HCT116 (cell line): ENCODE data around the gene EIF2B4.

Source experiments
- ATF3 ChIP-seq: IDR thresholded peaks from 2 replicates; pipeline ENCODE4 v1.6.1; 2012
- CTCF ChIP-seq, 3 experiments: fragments of 200-600 bp in 1 of 3; sonication (generic) in 1 of 3; IDR thresholded peaks in 2 of 3; conservative IDR thresholded peaks in 1 of 3; 2 replicates each; pipeline ENCODE4 v1.5.1; 2012 to 2017; ENCODE audit warnings: low read depth in 2 of 3, low read length in 2 of 3, antibody characterized with exemption in 1 of 3, borderline replicate concordance in 1 of 3, control low read depth in 1 of 3, mild to moderate bottlenecking in 1 of 3, mixed read lengths in 1 of 3, mixed run types in 1 of 3, moderate library complexity in 1 of 3; ENCODE audit not compliant: insufficient read depth in 1 of 3
- EGR1 ChIP-seq: IDR thresholded peaks from 2 replicates; pipeline ENCODE4 v1.6.1; 2012; ENCODE audit warnings: low read depth
- EZH2 ChIP-seq: fragments of 200-600 bp; sonication (generic); IDR thresholded peaks from 2 replicates; pipeline ENCODE4 v1.6.1; 2017; ENCODE audit warnings: antibody characterized with exemption, mixed run types
- MAX ChIP-seq: IDR thresholded peaks from 2 replicates; pipeline ENCODE4 v1.6.1; 2012
- POLR2AphosphoS5 ChIP-seq: IDR thresholded peaks from 2 replicates; pipeline ENCODE4 v1.6.1; 2011; ENCODE audit warnings: mild to moderate bottlenecking, low read depth, low read length, moderate library complexity
- RAD21 ChIP-seq: IDR thresholded peaks from 2 replicates; pipeline ENCODE4 v1.6.1; 2012; ENCODE audit warnings: low read depth, mild to moderate bottlenecking
- SIN3A ChIP-seq: IDR thresholded peaks from 2 replicates; pipeline ENCODE4 v1.6.1; 2012; ENCODE audit warnings: low read depth
- SRF ChIP-seq: IDR thresholded peaks from 2 replicates; pipeline ENCODE4 v1.6.1; 2012; ENCODE audit warnings: low read depth
- ZNF274 ChIP-seq: fragments of 200-500 bp; sonication (Bioruptor generic); IDR thresholded peaks from 2 replicates; pipeline ENCODE4 v1.6.1; 2014; ENCODE audit warnings: mild to moderate bottlenecking, low read depth, low read length, inconsistent platforms

GRCh38 chr2:27372937-27373336, 2.8 kb upstream of the EIF2B4 start:
- TF ChIP-seq CTCF (IDR thresholded peaks at IDR 0.05 in 2 of 3, conservative IDR thresholded peaks at IDR 0.05 in 1 of 3; ENCODE audit: borderline replicate concordance in 1 of 3, insufficient read depth in 1 of 3, low read depth in 2 of 3, low read length in 2 of 3): no peak
- TF ChIP-seq EGR1: no peak
- TF ChIP-seq ZNF274: no peak
- TF ChIP-seq RAD21: no peak
- no peak for TF ChIP-seq SIN3A
- no peak for TF ChIP-seq EZH2
- TF ChIP-seq SRF: no peak
- TF ChIP-seq MAX: no peak
- no peak for TF ChIP-seq POLR2AphosphoS5
- no peak for TF ChIP-seq ATF3
